H1 (cell line): Measurements from ENCODE around the gene ZMAT5. TPM values are rescaled to one million over a fixed set of nuclear protein-coding genes. Genes with fewer than 3 reads are reported as not detected.

Source experiments
- CTCF ChIA-PET: fragments of 300-600 bp; sonication (Branson Sonifier 250); formaldehyde crosslinking; loops from one replicate; lab custom pipeline; 2021; ENCODE audit not compliant: partially characterized antibody; lab: Charles Lee
- POLR2A ChIA-PET: fragments of 300-600 bp; sonication (Branson Sonifier 250); formaldehyde crosslinking; loops from one replicate; lab custom pipeline; 2021; ENCODE audit warnings: inconsistent platforms; ENCODE audit not compliant: partially characterized antibody; lab: Charles Lee
- DNase-seq, 2 experiments: peaks; one replicate each; pipeline versions ENCODE4 v3.0.0 to v3.0.0-alpha.2; 2010 to 2022; ENCODE audit warnings: low spot score in 2 of 2, low read depth in 1 of 2, mixed read lengths in 1 of 2
- FAIRE-seq: peaks from 2 replicates; lab custom pipeline; 2011; peaks lifted over from hg19 to GRCh38; lab: Jason Lieb, UNC
- H2AFZ ChIP-seq: 2 replicates; pipeline ENCODE4 v1.8.1; 2012; ENCODE audit warnings: low read length, inconsistent platforms
- H2AK5ac ChIP-seq: 2 replicates; pipeline ENCODE4 v1.6.1; 2013; ENCODE audit warnings: low read depth, low read length
- H2BK120ac ChIP-seq: replicated peaks from 2 replicates; pipeline ENCODE3; 2013; ENCODE audit warnings: low read depth, low read length, inconsistent platforms
- H2BK12ac ChIP-seq: 2 replicates; pipeline ENCODE4 v1.6.1; 2013; ENCODE audit warnings: low read depth, low read length
- H2BK15ac ChIP-seq: 2 replicates; pipeline ENCODE4 v1.6.1; 2013; ENCODE audit warnings: low read length
- H2BK20ac ChIP-seq: 2 replicates; pipeline ENCODE4 v1.6.1; 2013; ENCODE audit warnings: low read length
- H2BK5ac ChIP-seq: 2 replicates; pipeline ENCODE4 v1.6.1; 2013; ENCODE audit warnings: low read depth, low read length
- H3K14ac ChIP-seq: 2 replicates; pipeline ENCODE4 v1.6.1; 2013; ENCODE audit warnings: inconsistent platforms; ENCODE audit not compliant: insufficient read length
- H3K18ac ChIP-seq: 2 replicates; pipeline ENCODE4 v1.6.1; 2013; ENCODE audit warnings: low read length; ENCODE audit errors: extremely low read depth
- H3K23ac ChIP-seq: 2 replicates; pipeline ENCODE4 v1.6.1; 2013; ENCODE audit warnings: inconsistent platforms; ENCODE audit not compliant: insufficient read length
- H3K23me2 ChIP-seq: 2 replicates; pipeline ENCODE4 v1.6.1; 2013; ENCODE audit warnings: low read depth, low read length
- H3K27ac ChIP-seq: 2 replicates; pipeline ENCODE4 v1.6.1; 2011; ENCODE audit warnings: low read depth, low read length, inconsistent platforms
- H3K27me3 ChIP-seq, 4 experiments: replicated peaks in 1 of 4; 1 replicate in 1 of 4; 2 replicates in 3 of 4; pipeline versions ENCODE4 v1.6.1 to v1.8.1; 2011 to 2013; ENCODE audit warnings: low read length in 3 of 4, mild to moderate bottlenecking in 3 of 4, inconsistent platforms in 2 of 4, mixed read lengths in 2 of 4, moderate library complexity in 1 of 4; ENCODE audit not compliant: control insufficient read depth in 3 of 4, insufficient read depth in 3 of 4; ENCODE audit errors: extremely low read depth in 1 of 4
- H3K36me3 ChIP-seq, 4 experiments: 2 replicates each; pipeline versions ENCODE4 v1.6.1 to v1.8.1; 2011 to 2013; ENCODE audit warnings: mild to moderate bottlenecking in 4 of 4, low read length in 3 of 4, moderate library complexity in 2 of 4, control low read depth in 1 of 4, inconsistent platforms in 1 of 4; ENCODE audit not compliant: insufficient read depth in 4 of 4, control insufficient read depth in 2 of 4
- H3K4ac ChIP-seq: replicated peaks from 2 replicates; pipeline ENCODE3; 2013; ENCODE audit warnings: low read length, low read depth, mixed read lengths, inconsistent platforms; ENCODE audit not compliant: insufficient read length
- H3K4me1 ChIP-seq, 4 experiments: replicated peaks in 1 of 4; 1 replicate in 1 of 4; 2 replicates in 3 of 4; pipeline versions ENCODE4 v1.6.1 to v1.8.1; 2011 to 2013; ENCODE audit warnings: low read length in 3 of 4, inconsistent platforms in 2 of 4, mixed read lengths in 1 of 4; ENCODE audit not compliant: insufficient read depth in 4 of 4, control insufficient read depth in 3 of 4
- H3K4me2 ChIP-seq, 2 experiments: 2 replicates each; pipeline versions ENCODE4 v1.6.1 to v1.8.1; 2011 to 2013; ENCODE audit warnings: low read depth in 2 of 2, low read length in 2 of 2, control low read depth in 1 of 2, inconsistent platforms in 1 of 2, mild to moderate bottlenecking in 1 of 2; ENCODE audit not compliant: insufficient read depth in 1 of 2
- H3K4me3 ChIP-seq, 4 experiments: fragments of 200-600, 300-600 bp in 1 of 4; sonication (generic), shearing (Covaris generic), sonication (Bioruptor Twin) in 1 of 4; 2 replicates each; pipeline versions ENCODE4 v1.5.1 to v1.8.1; 2011 to 2016; ENCODE audit warnings: low read length in 4 of 4, low read depth in 3 of 4, control low read depth in 2 of 4, inconsistent platforms in 2 of 4, mild to moderate bottlenecking in 2 of 4, mixed read lengths in 1 of 4, moderate library complexity in 1 of 4; ENCODE audit not compliant: insufficient read depth in 2 of 4; ENCODE audit errors: extremely low read depth in 1 of 4
- H3K56ac ChIP-seq: replicated peaks from 2 replicates; pipeline ENCODE3; 2013; ENCODE audit warnings: low read depth, mild to moderate bottlenecking, mixed read lengths, low read length, inconsistent platforms; ENCODE audit not compliant: insufficient read length
- H3K79me1 ChIP-seq: 2 replicates; pipeline ENCODE4 v1.6.1; 2013; ENCODE audit warnings: low read depth, low read length, control low read depth
- H3K79me2 ChIP-seq, 2 experiments: 2 replicates each; pipeline versions ENCODE4 v1.6.1 to v1.8.1; 2012 to 2013; ENCODE audit warnings: low read length in 2 of 2, mild to moderate bottlenecking in 2 of 2, inconsistent platforms in 1 of 2; ENCODE audit not compliant: insufficient read depth in 2 of 2, control insufficient read depth in 1 of 2
- H3K9ac ChIP-seq, 4 experiments: replicated peaks in 1 of 4; 1 replicate in 1 of 4; 2 replicates in 3 of 4; pipeline versions ENCODE4 v1.6.1 to v1.8.1; 2011 to 2013; ENCODE audit warnings: low read depth in 3 of 4, low read length in 3 of 4, control low read depth in 2 of 4, mild to moderate bottlenecking in 2 of 4, moderate library complexity in 2 of 4, inconsistent platforms in 1 of 4; ENCODE audit errors: extremely low read depth in 1 of 4
- H3K9me3 ChIP-seq, 2 experiments: 2 replicates each; pipeline versions ENCODE4 v1.6.1 to v1.8.1; 2012 to 2013; ENCODE audit warnings: mild to moderate bottlenecking in 2 of 2, moderate library complexity in 2 of 2, control low read depth in 1 of 2, inconsistent platforms in 1 of 2, low read depth in 1 of 2, low read length in 1 of 2, mixed read lengths in 1 of 2; ENCODE audit not compliant: insufficient read depth in 2 of 2
- H4K20me1 ChIP-seq, 2 experiments: replicated peaks in 1 of 2; 2 replicates each; pipeline versions ENCODE3 to v1.8.1; 2011 to 2013; ENCODE audit warnings: inconsistent platforms in 2 of 2, low read length in 2 of 2, mild to moderate bottlenecking in 1 of 2; ENCODE audit not compliant: insufficient read depth in 2 of 2, control insufficient read depth in 1 of 2
- H4K5ac ChIP-seq: 2 replicates; pipeline ENCODE4 v1.6.1; 2013; ENCODE audit warnings: low read length, low read depth, mixed read lengths, inconsistent platforms; ENCODE audit not compliant: insufficient read length
- H4K8ac ChIP-seq: 2 replicates; pipeline ENCODE4 v1.8.0; 2013; ENCODE audit warnings: mild to moderate bottlenecking, moderate library complexity, low read length, inconsistent platforms; ENCODE audit not compliant: insufficient read depth; ENCODE audit errors: extremely low read depth
- H4K91ac ChIP-seq: replicated peaks from 2 replicates; pipeline ENCODE3; 2013; ENCODE audit warnings: low read length, mixed read lengths, inconsistent platforms; ENCODE audit not compliant: insufficient read length
- ATF3 ChIP-seq: IDR thresholded peaks from 2 replicates; pipeline ENCODE4 v1.6.1; 2011; ENCODE audit warnings: low read depth, mild to moderate bottlenecking, low read length; ENCODE audit not compliant: insufficient read depth
- CBX8 ChIP-seq: fragments of 300-800, 300-1000 bp; sonication (generic); IDR thresholded peaks from 2 replicates; pipeline ENCODE4 v1.7.1; 2016; ENCODE audit warnings: low read depth, low read length, borderline replicate concordance
- KDM1A ChIP-seq: fragments of 200-600, 300-600 bp; sonication (generic); IDR thresholded peaks from 2 replicates; pipeline ENCODE4 v1.7.1; 2016; ENCODE audit warnings: mild to moderate bottlenecking, low read length, borderline replicate concordance
- NRF1 ChIP-seq: IDR thresholded peaks from 2 replicates; pipeline ENCODE4 v1.6.1; 2011; ENCODE audit warnings: mild to moderate bottlenecking, low read depth, low read length, improper control_type of control experiment
- RAD21 ChIP-seq, 2 experiments: IDR thresholded peaks in 1 of 2; conservative IDR thresholded peaks in 1 of 2; 2 replicates each; pipeline ENCODE4 v1.6.1; 2011; ENCODE audit warnings: low read depth in 2 of 2, low read length in 2 of 2, improper control_type of control experiment in 1 of 2, inconsistent platforms in 1 of 2, mild to moderate bottlenecking in 1 of 2, moderate library complexity in 1 of 2
- WGBS, 2 experiments: shearing (Covaris generic) in 1 of 2; methylation state at CpG; one replicate each; pipeline versions ENCODE4 v1.1.6 to v1.1.7; 2013 to 2015; ENCODE audit warnings: low lambda C conversion rate in 2 of 2, mixed read lengths in 2 of 2, inconsistent platforms in 1 of 2, low coverage in 1 of 2, missing lambda C conversion rate in 1 of 2; ENCODE audit not compliant: insufficient replicate concordance in 2 of 2, insufficient coverage in 1 of 2, insufficient read length in 1 of 2; ENCODE audit errors: extremely low coverage in 1 of 2, missing lambda C conversion rate in 1 of 2; 5-methylcytosine and 5-hydroxymethylcytosine counted together
- polyA plus RNA-seq, 7 experiments: library from polyadenylated mRNA; depleted of rRNA in 3 of 7; stranded (reverse) in 5 of 7; unstranded in 2 of 7; fragments of >200 nt in 5 of 7; fragments of 200-250 nt in 2 of 7; gene quantifications; 1 replicate in 5 of 7; 2 replicates in 1 of 7; 4 replicates in 1 of 7; pipeline versions ENCODE4 v1.2.1 to v1.2.3, GENCODE V29; 2011 to 2013; ENCODE audit warnings: missing spikeins in 2 of 7, mixed read lengths in 2 of 7
- total RNA-seq: library from RNA; stranded (reverse); fragmentation: NEBNext Ultra II Directional; extraction: Animal tissue kit (Norgen Biotek cat#: 25700); gene quantifications from 2 replicates; pipeline ENCODE4 v1.2.1, GENCODE V29; 2021
- TF ChIP-seq, protein P1 (sequence below), 3 experiments: IDR thresholded peaks; 1 replicate in 2 of 3; 2 replicates in 1 of 3; pipeline versions ENCODE4 v1.5.1 to v1.6.1; 2011; ENCODE audit warnings: low read length in 3 of 3, mild to moderate bottlenecking in 3 of 3, inconsistent platforms in 2 of 3, low read depth in 1 of 3, moderate library complexity in 1 of 3; ENCODE audit not compliant: insufficient read depth in 1 of 3; ENCODE audit errors: control extremely low read depth in 1 of 3

Gene ZMAT5
- total and polyA plus RNA-seq, 2 of the 8 experiments (the other 6 are each of a cell fraction or from before 2014, with no cell fraction given): 14.0 to 38.3 TPM

GRCh38 chr22:29772170-29772641 is 5.4 kb upstream of the ZMAT5 start:
- Histone ChIP-seq H3K4me1 (peaks cover 0 to 5% (median 3%) of the 10 kb centered on the region in 4 experiments; a peak in 5 of 7 replicates), H2AK5ac (no peak overlapping the region), H4K8ac (no peak overlapping the region), H3K9me3 (no peaks in the 10 kb centered on the region), H2BK15ac (no peak overlapping the region), H3K4ac (no peak overlapping the region), H3K4me3 (no peak overlapping the region), H3K27ac (no peak overlapping the region), H3K79me1 (peaks cover 5% of the 10 kb centered on the region), H2BK20ac (no peak overlapping the region), H4K5ac (no peak overlapping the region)
- DNase-seq: no peak
- TF ChIP-seq ATF3 (no peak), KDM1A (no peak), NRF1 (no peak), RAD21 (IDR thresholded peaks at IDR 0.05 in 1 of 2, conservative IDR thresholded peaks at IDR 0.05 in 1 of 2; ENCODE audit: low read depth in 2 of 2, low read length in 2 of 2) (peak; percentile 54 to 57), CBX8 (no peak)
- TF ChIP-seq, protein P1, sequence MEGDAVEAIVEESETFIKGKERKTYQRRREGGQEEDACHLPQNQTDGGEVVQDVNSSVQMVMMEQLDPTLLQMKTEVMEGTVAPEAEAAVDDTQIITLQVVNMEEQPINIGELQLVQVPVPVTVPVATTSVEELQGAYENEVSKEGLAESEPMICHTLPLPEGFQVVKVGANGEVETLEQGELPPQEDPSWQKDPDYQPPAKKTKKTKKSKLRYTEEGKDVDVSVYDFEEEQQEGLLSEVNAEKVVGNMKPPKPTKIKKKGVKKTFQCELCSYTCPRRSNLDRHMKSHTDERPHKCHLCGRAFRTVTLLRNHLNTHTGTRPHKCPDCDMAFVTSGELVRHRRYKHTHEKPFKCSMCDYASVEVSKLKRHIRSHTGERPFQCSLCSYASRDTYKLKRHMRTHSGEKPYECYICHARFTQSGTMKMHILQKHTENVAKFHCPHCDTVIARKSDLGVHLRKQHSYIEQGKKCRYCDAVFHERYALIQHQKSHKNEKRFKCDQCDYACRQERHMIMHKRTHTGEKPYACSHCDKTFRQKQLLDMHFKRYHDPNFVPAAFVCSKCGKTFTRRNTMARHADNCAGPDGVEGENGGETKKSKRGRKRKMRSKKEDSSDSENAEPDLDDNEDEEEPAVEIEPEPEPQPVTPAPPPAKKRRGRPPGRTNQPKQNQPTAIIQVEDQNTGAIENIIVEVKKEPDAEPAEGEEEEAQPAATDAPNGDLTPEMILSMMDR (IDR thresholded peaks at IDR 0.05; ENCODE audit: control extremely low read depth in 1 of 3, insufficient read depth in 1 of 3, low read depth in 1 of 3, low read length in 3 of 3): peak; percentile 36 to 71 (median 37); a peak in 3 of 4 replicates
- TF ChIP-seq, all 59 proteins: peak for 2
- Histone ChIP-seq H3K18ac (no peak overlapping the region; the same call in 1 of the 2 replicates), H3K36me3 (peaks cover 3 to 13% (median 6%) of the 10 kb centered on the region in 4 experiments; a peak in 6 of 8 replicates), H3K27me3 (no peaks in the 10 kb centered on the region), H2AFZ (no peak overlapping the region), H4K91ac (no peak overlapping the region), H3K23me2 (no peaks in the 10 kb centered on the region; the same call in 1 of the 2 replicates), H4K20me1 (peaks cover 0 to 3% of the 10 kb centered on the region in 2 experiments), H3K56ac (no peak overlapping the region), H3K79me2 (peaks cover 4 to 13% of the 10 kb centered on the region in 2 experiments; a peak in 2 of 4 replicates), H3K9ac (no peak overlapping the region), H2BK5ac (no peak overlapping the region), H3K23ac (no peak overlapping the region), H2BK120ac (no peak overlapping the region), H3K14ac (no peak overlapping the region), H3K4me2 (no peak overlapping the region), H2BK12ac (no peak overlapping the region)
- ChIA-PET POLR2A (no interaction called here), CTCF (interaction anchor here (0.6 to 5.2 kb wide), 24 partner anchors 10 to 443 kb away, joined by 3 to 33 read pairs (median 3); no protein-coding TSS in a partner anchor)
- peak; percentile 75 for FAIRE-seq
- 79% methylated on average over 4 of the region's 5 CpGs; no CpG with 5 or more reads in 1 of the 2 experiments for WGBS, 2 experiments
